Coronary artery (tissue), 2 donors: ENCODE measurements around the gene FOXS1.

ENCODE experiments used
- DNase-seq: peaks from one replicate; pipeline ENCODE4 v3.0.0-alpha.2; 2017; ENCODE audit warnings: low spot score
- H3K27ac ChIP-seq, 2 donors: fragments of 200-600 bp; sonication (generic); one replicate each; pipeline ENCODE4 v1.5.1; 2016 to 2019
- H3K4me3 ChIP-seq: fragments of 200-600 bp; sonication (generic); 2 replicates; pipeline ENCODE4 v1.5.1; 2016; ENCODE audit warnings: mild to moderate bottlenecking, moderate library complexity
- TF ChIP-seq, protein P1 (sequence below): fragments of 200-600 bp; sonication (generic); IDR thresholded peaks from one replicate; pipeline ENCODE4 v1.5.1; 2019; ENCODE audit warnings: antibody characterized with exemption

The FOXS1 gene

DNA sequence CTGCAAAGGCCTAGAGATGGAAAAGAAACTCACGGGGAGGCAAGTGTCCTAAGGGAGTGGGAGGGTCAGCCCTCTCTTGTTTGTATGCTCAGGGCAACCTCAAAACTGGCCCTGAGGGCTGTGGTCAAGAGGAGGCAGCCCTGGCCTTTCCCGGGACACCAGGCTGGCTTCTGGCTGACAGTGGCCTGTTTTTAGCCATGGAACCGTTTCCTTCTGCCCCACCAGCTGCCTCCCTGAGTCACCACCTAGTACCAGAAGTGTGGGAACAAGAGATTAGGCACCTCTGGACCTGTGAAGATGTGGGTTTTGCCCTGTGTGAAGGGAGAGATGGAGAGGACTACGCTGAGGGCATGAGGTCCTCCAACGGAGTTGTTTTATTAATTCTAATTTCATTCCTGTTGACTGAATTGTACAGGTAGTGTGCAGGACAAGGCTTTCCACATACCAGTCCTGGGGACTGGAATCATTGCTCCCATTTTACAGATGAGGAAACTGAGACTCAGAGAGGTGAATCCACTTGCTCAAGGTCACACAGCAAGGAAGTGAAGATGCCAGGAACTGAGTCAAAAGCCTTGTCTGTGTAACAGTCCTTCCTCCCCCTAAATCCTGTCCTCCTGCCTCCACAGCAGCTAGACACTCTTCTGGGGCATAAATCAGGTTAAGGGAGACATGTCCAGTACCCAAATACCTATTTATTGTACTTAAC, 5.5 kb downstream of the FOXS1 start:
- H3K27ac ChIP-seq, result peak overlapping the region; percentile 85 to 95
- TF ChIP-seq, protein P1, sequence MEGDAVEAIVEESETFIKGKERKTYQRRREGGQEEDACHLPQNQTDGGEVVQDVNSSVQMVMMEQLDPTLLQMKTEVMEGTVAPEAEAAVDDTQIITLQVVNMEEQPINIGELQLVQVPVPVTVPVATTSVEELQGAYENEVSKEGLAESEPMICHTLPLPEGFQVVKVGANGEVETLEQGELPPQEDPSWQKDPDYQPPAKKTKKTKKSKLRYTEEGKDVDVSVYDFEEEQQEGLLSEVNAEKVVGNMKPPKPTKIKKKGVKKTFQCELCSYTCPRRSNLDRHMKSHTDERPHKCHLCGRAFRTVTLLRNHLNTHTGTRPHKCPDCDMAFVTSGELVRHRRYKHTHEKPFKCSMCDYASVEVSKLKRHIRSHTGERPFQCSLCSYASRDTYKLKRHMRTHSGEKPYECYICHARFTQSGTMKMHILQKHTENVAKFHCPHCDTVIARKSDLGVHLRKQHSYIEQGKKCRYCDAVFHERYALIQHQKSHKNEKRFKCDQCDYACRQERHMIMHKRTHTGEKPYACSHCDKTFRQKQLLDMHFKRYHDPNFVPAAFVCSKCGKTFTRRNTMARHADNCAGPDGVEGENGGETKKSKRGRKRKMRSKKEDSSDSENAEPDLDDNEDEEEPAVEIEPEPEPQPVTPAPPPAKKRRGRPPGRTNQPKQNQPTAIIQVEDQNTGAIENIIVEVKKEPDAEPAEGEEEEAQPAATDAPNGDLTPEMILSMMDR, result no peak
- DNase-seq, result no peak
- no peak overlapping the region for H3K4me3 ChIP-seq

DNA sequence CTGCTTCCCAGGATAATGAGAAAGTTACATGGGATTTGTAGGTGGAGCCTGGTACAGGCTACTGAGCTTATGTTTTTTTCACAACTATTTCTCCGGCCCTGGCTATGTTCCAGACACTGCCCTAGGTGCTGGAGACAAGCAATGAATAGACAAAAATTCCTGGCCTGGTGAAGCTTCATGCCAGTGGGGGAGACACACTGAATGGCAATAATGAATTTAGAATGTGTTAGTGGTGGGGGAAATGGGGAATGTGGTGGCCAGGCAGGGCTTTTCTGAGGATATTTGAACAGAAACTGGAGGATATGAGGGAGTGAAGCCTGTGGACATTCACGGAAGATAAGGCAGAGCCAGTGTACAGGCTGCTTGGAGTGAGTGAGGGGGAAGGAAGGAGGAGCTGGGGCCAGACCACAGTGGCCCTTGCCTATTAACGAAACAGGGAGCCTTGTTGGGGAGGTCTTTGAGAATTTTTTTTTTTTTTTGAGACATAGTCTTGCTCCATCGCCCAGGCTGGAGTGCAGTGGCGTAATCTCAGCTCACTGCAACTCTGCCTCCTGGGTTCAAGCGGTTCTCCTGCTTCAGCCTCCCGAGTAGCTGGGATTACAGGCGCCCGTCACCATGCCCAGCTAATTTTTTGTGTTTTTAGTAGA, 6.6 kb downstream of the FOXS1 start:
- no peak overlapping the region for H3K4me3 ChIP-seq
- no peak for DNase-seq
- peak overlapping the region; percentile 85 to 95 for H3K27ac ChIP-seq
- TF ChIP-seq, protein P1, result no peak

DNA sequence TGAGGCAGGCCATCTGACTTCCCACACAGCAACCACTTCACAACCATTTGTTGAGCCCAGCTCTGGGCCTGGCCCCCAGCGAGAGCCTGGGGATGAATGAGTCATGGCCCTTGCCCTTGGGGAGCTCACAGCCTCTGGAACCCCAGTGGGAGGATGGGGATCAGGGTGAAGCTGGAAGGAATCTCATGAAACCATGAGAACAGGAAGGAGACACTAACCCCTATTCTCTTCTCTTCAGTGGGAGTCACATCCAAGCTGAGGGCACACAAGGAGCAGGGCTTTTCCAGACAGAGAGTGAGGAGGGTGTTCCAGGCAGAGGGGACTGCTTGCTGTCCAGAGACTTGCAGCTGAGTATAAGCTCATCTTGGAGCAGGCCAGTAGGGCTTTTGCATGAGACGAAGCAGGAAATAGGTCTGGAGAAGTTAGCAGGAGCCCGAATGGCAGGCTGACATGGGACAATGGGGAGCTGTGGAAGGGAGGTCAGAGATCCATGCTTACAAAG, 7.5 kb downstream of the FOXS1 start:
- Histone ChIP-seq H3K4me3 (no peak overlapping the region), H3K27ac (peak overlapping the region; percentile 40 to 95)
- TF ChIP-seq, protein P1, result no peak
- DNase-seq, result no peak

DNA sequence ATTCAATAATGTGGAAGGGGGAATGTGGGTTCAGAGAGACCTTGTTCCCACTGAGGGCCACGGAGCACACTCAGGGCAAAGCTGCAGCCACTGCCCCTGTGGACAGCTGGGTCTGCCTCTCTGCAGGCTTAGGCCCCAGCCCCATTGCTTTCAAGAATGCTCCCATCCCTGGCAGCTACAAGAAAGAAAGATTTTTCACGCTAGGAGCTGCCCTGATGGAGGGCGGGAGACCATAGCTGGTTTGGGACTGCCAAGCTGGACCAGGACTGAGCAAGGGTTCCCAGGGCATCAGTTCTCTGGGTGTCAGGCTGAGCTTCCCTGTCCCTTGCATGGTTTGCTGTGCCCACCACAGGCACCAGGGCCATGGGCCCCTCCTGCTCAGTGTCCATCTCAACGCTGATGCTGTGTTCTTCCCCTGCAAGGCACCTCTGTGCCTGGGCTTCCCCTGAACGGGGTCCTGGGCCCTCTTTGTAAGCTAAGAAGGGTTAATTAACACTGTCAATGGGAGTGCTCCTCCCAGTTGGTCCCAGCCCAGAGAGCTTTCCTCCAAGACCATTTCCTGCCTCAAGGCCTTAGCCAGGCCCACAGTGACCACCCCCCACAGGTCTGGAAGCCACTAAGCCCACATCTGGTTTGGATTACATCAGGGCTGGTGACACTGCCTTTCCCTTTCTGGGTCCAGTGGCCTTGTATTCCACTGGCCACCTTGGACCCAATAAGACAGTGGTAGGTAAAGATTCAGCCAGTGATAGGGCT, 8.4 kb downstream of the FOXS1 start:
- TF ChIP-seq, protein P1, result no peak
- H3K27ac ChIP-seq, result peak overlapping the region; percentile 40 to 95
- H3K4me3 ChIP-seq, result no peak overlapping the region
- no peak for DNase-seq

DNA sequence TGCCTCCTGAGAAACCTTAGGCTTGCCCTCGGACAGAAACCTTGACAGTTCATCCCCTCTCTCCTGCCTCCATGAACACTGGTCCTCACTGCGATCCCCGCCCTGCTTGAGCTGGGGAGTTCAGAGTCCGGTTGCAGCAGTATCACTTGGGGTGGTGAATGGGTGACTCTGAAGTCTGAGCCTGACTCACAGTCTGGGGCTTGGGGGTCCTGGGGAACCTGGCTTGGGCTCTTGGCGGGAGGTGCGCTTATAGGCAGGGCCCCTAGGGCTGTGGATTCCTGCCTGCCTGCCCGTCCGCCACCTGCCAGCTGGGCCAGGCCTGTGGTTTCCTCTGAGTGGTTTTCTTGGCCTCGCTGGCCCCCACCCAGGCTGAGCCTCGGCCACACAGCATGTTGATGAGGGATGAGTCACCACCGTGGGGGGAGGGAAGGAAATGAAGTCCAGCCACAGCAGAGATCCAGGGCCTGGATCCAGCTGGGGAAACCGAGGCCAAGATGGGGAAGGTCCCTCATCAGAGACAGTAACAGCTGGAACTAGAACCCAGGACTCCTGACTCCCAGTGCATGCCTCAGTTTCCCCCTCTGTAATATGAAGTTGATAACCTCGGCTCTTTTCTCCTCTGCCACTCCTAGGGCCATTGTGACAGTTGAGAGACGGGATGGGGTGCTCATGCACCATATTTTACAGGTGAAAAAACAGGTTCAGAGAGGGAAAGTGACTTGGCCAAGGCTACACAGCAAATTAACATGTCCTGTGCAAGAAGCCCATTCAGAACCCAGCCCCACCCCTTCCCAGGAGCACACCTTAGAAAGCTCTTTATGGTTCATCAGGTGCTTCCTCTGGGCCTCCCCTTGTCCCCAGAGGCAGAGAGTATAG, 9.2 kb downstream of the FOXS1 start:
- TF ChIP-seq, protein P1, result no peak
- H3K27ac ChIP-seq, result peak overlapping the region; percentile 54 to 95
- peak; percentile 93 for DNase-seq
- no peak overlapping the region for H3K4me3 ChIP-seq

DNA sequence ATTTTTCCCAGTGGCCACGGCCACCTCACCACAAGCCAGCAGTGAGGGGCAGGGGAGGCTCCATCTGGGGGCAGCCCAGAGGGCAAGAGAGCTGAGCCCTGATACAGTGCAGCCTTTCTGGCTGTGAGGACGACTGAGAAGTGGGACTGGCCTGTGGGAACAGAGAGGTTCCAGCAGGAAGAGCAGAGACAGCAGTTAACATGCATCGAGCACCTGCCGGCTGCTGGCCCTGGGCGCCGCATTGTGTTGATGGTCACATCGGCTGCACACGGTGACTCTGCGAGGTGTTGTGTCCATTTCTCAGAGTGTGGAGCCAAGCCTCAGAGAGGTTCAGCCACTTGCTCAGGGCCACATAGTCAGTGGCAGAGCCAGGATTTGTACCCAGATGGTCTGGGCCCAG, 9.8 kb downstream of the FOXS1 start:
- no peak overlapping the region for H3K4me3 ChIP-seq
- DNase-seq, result no peak
- peak overlapping the region; percentile 54 to 95 for H3K27ac ChIP-seq
- TF ChIP-seq, protein P1, result no peak
